CD4-positive, alpha-beta T cell treated with Interleukin-6 at 100 ng/mL for 8 hours (primary cell): ENCODE measurements around the gene MID1.

ENCODE experiments used
- DNase-seq: peaks from one replicate; pipeline ENCODE4 v3.0.0-alpha.2; 2020; ENCODE audit warnings: mixed read lengths, low spot score

The MID1 gene

DNA sequence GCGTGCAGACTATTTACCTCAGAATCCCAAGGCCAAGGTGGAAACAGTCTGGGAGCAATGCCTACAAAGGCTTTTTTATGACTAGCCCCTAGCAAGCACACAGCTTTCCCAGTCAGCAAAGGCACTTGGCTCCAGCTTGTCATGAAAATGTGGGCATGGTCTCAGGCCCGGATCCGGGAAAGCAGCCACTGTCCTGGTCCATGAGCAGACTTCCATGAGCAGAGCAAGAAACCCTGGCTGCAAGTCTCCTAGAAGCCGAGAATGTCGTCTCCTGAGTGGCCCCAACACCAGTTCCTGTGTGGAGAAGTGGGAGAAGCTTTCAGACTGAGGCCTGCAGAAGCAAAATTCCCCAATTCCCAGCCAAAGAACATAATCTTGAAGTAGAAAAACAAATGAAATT is 190.5 kb downstream of the MID1 start:
- DNase-seq = no peak

DNA sequence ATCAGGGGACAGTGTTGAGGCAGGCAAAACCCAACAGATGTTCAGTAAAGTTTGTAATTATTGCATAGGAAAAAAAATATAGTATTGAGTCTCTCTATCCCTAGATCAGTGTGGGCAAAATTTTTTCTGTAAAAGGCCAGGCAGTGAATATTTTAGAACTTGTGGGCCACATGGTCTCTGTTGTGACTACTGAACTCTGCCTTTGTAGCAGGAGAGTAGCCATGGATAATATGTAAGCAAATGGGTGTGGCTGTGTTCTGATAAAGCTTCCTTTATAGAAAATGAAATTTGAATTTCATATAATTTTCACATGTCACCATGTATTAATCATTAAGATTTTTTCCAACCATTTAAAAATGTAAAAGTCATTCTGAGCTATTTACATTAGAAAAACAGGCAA is 193.1 kb downstream of the MID1 start:
- no peak for DNase-seq

DNA sequence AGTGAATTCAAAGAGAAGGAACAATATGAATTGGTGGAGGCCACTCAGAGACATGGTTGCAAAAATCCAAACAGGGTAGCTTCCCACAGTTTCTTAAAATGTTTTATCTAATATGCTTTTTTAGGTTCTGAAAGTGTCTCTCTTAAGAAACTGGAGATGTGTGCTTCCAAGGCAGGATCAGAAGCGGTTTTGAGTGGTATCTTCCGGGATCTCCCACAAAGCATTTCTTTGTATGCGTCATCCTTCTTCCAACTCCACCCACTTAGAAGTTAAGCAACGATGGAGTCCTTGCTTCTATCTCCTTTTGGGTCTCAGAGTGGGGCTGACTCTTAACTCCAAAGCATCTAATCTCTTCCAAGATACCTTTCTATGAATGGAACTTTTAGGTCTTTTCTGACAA is 196.7 kb downstream of the MID1 start:
- DNase-seq = no peak

DNA sequence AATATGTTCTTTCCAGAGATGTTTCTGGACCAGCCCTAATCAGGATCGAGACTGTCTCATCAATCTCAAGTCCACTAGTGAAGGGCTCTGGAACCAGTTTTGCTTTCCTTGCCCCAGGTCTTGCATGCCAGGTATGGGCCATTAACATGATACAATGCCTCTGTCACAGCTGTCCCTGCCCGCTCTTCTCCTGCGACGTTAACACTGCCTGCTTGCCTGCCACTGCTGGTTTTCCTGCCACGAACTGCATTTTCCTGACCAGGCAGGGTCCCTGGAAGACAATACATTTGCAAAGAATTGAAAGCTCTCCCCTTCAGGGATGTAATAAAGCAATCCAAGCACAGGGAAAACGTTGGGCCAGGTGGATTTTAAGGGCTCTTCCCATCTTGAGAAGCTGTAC is 200.3 kb downstream of the MID1 start:
- no peak for DNase-seq

GRCh38 chrX:10416424-10416823 is 204.0 kb downstream of the MID1 start:
- DNase-seq = no peak

GRCh38 chrX:10415306-10416001 is 204.9 kb downstream of the MID1 start:
- DNase-seq = no peak

DNA sequence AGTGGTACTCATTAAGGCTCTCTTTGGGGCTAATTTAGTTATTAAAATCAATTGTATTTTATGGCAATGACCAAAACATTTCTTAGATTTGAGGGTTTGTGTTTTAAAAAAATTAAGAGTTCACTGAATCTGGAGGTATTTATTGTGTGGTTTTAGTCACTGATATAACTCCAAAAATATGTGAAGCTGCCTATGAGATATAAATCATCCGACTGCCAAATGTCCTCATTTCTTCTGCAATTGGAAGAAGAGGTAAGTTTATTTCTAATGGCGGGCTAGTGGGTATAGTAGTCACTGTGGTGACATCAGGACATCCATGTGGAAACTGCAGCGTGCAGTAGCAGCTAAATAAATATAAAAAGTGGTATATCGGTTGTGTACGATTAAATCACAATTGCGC is 205.5 kb downstream of the MID1 start:
- DNase-seq = no peak

GRCh38 chrX:10414156-10414824 is 206.1 kb downstream of the MID1 start:
- no peak for DNase-seq

GRCh38 chrX:10404436-10404835 is 215.9 kb downstream of the MID1 start:
- no peak for DNase-seq

- no peak for DNase-seq
Observed at GRCh38 chrX:10401239-10401638, 219.1 kb downstream of the MID1 start.

DNA sequence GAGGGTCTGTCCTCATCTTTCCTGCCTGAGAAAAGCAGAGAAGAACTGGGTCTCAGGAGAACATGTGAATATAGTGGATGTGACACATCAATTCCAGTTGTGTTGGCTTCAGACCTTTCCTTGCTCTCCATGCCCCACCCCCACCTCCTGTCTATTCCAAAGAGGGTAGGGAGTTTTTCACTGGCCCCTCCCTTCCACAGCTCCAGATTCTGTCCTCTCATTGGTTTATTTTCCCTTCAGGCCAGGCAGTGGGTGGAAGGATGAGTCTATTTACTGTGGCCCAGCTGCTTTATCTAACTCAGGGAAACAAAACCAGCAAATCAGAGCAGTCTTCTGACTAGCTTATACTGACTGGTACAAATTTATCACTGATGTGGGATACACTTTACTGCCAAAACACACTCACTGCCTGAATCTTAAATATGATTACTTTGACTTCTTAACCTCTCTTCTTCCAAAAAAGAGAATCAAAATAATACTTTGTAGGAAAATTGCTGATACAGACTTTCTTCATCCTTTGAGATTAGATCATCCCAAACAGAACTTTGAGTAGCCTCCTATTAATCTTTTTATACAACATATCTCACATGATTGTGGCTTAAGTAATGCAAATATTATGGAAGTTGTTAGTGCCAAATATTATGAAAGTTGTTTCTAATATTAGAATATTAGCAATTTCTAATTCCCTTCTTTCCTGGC is 221.2 kb downstream of the MID1 start:
- DNase-seq = no peak

GRCh38 chrX:10398215-10398614 is 222.2 kb downstream of the MID1 start:
- DNase-seq = no peak

- DNase-seq = no peak
Observed at GRCh38 chrX:10397349-10397748, 223.0 kb downstream of the MID1 start.

- no peak for DNase-seq
Observed at GRCh38 chrX:10395643-10396042, 224.7 kb downstream of the MID1 start.
